DMS153 treated with DMSO at 0.1 percent for 48 hours (cell line): ENCODE data around the gene LRMDA.

Experiments
- DNase-seq: peaks from one replicate; lab custom pipeline; 2025; ENCODE audit not compliant: unreplicated experiment; lab: John Stamatoyannopoulos, UW

Gene LRMDA

GRCh38 chr10:76435157-76435556 is 1003.7 kb downstream of the LRMDA start:
- DNase-seq = no peak

- DNase-seq = no peak
These were observed 1005.0 kb downstream of the LRMDA start for GRCh38 chr10:76436401-76436811.

GRCh38 chr10:76436981-76437380 is 1005.6 kb downstream of the LRMDA start:
- DNase-seq = no peak

GRCh38 chr10:76440426-76440825 is 1009.0 kb downstream of the LRMDA start:
- DNase-seq = no peak

GRCh38 chr10:76442113-76442512 is 1010.7 kb downstream of the LRMDA start:
- no peak for DNase-seq

GRCh38 chr10:76444034-76444800 is 1012.8 kb downstream of the LRMDA start:
- no peak for DNase-seq

- DNase-seq = no peak
These were observed 1016.2 kb downstream of the LRMDA start for GRCh38 chr10:76447578-76447977.

- DNase-seq = no peak
These were observed 1020.5 kb downstream of the LRMDA start for GRCh38 chr10:76451911-76452310.

GRCh38 chr10:76453332-76453731 is 1021.9 kb downstream of the LRMDA start:
- DNase-seq = no peak

GRCh38 chr10:76453997-76454396 is 1022.6 kb downstream of the LRMDA start:
- no peak for DNase-seq

- no peak for DNase-seq
These were observed 1023.2 kb downstream of the LRMDA start for GRCh38 chr10:76454506-76455140.

- DNase-seq = no peak
These were observed 1024.8 kb downstream of the LRMDA start for GRCh38 chr10:76456197-76456596.

- DNase-seq = no peak
These were observed 1027.7 kb downstream of the LRMDA start for GRCh38 chr10:76459016-76459730.

- no peak for DNase-seq
These were observed 1029.6 kb downstream of the LRMDA start for GRCh38 chr10:76461024-76461423.

- DNase-seq = no peak
These were observed 1031.7 kb downstream of the LRMDA start for GRCh38 chr10:76463111-76463510.

GRCh38 chr10:76466836-76467503 is 1035.5 kb downstream of the LRMDA start:
- no peak for DNase-seq

- no peak for DNase-seq
These were observed 1038.3 kb downstream of the LRMDA start for GRCh38 chr10:76469675-76470074.

GRCh38 chr10:76479103-76479790 is 1047.8 kb downstream of the LRMDA start:
- DNase-seq = no peak

- no peak for DNase-seq
These were observed 1049.8 kb downstream of the LRMDA start for GRCh38 chr10:76481178-76481577.

- no peak for DNase-seq
These were observed 1056.2 kb downstream of the LRMDA start for GRCh38 chr10:76487582-76487981.

GRCh38 chr10:76488602-76489001 is 1057.2 kb downstream of the LRMDA start:
- no peak for DNase-seq
